Measurements from ENCODE around the gene MEGF10. TPM values are rescaled to one million over a fixed set of nuclear protein-coding genes. Genes with fewer than 3 reads are reported as not detected.

MEGF10 gene
- total and polyA plus RNA-seq, 7 experiments from 2014 or later = not detected

GRCh38 chr5:127418974-127419682, 128.5 kb downstream of the MEGF10 start:
- POLR2A ChIA-PET = no interaction called here
- peaks cover 0 to 2% (median 0%) of the 10 kb centered on the region in 7 donors for H3K4me1 Mint-ChIP-seq
- H3K36me3 Mint-ChIP-seq = no peaks in the 10 kb centered on the region
- intact Hi-C loops (cut with micrococcal nuclease) = no loop called here
- DNase-seq = no peak
- no peaks in the 10 kb centered on the region for H3K4me1 ChIP-seq (ENCODE audit: control insufficient read depth in 2 of 2, insufficient read depth in 2 of 2, low read length in 2 of 2)
- CTCF ChIA-PET = no interaction called here
- no peaks in the 10 kb centered on the region for H3K9me3 Mint-ChIP-seq
- H3K27ac ChIP-seq (ENCODE audit: low read depth, low read length) = no peak overlapping the region
- no peaks in the 10 kb centered on the region for H3K27me3 ChIP-seq (ENCODE audit: control insufficient read depth in 2 of 2, insufficient read depth in 2 of 2, low read length in 2 of 2)
- H3K4me3 Mint-ChIP-seq = no peak overlapping the region
- no peak overlapping the region for H3K4me3 ChIP-seq (ENCODE audit: low read length)
- no peak for ATAC-seq
- H3K27ac Mint-ChIP-seq = no peak overlapping the region
- no peaks in the 10 kb centered on the region for H3K36me3 ChIP-seq (ENCODE audit: control insufficient read depth in 2 of 3, insufficient read depth in 3 of 3, low read length in 3 of 3)
- peaks cover 0 to 18% (median 2%) of the 10 kb centered on the region in 5 donors for H3K27me3 Mint-ChIP-seq
- no peaks in the 10 kb centered on the region for H3K9me3 ChIP-seq (ENCODE audit: control insufficient read depth in 2 of 3, low read length in 3 of 3)

GRCh38 chr5:127419683-127420257, 129.2 kb downstream of the MEGF10 start:
- H3K27ac ChIP-seq (ENCODE audit: low read depth, low read length) = no peak overlapping the region
- H3K36me3 ChIP-seq (ENCODE audit: control insufficient read depth in 2 of 3, insufficient read depth in 3 of 3, low read length in 3 of 3) = no peaks in the 10 kb centered on the region
- H3K27ac Mint-ChIP-seq = no peak overlapping the region
- ChIA-PET POLR2A (no interaction called here), CTCF (no interaction called here)
- no peaks in the 10 kb centered on the region for H3K4me1 ChIP-seq (ENCODE audit: control insufficient read depth in 2 of 2, insufficient read depth in 2 of 2, low read length in 2 of 2)
- DNase-seq (no peak), ATAC-seq (no peak)
- H3K9me3 ChIP-seq (ENCODE audit: control insufficient read depth in 2 of 3, low read length in 3 of 3) = no peaks in the 10 kb centered on the region
- no peak overlapping the region for H3K4me3 Mint-ChIP-seq
- H3K27me3 Mint-ChIP-seq = peaks cover 0 to 22% (median 3%) of the 10 kb centered on the region in 5 donors
- peaks cover 0 to 2% (median 0%) of the 10 kb centered on the region in 7 donors for H3K4me1 Mint-ChIP-seq
- no peaks in the 10 kb centered on the region for H3K9me3 Mint-ChIP-seq
- intact Hi-C loops (cut with micrococcal nuclease) = no loop called here
- no peak overlapping the region for H3K4me3 ChIP-seq (ENCODE audit: low read length)
- H3K27me3 ChIP-seq (ENCODE audit: control insufficient read depth in 2 of 2, insufficient read depth in 2 of 2, low read length in 2 of 2) = no peaks in the 10 kb centered on the region
- H3K36me3 Mint-ChIP-seq = no peaks in the 10 kb centered on the region

GRCh38 chr5:127420758-127421157, 130.2 kb downstream of the MEGF10 start:
- Mint-ChIP-seq H3K27me3 (peaks cover 0 to 30% (median 3%) of the 10 kb centered on the region in 5 donors), H3K27ac (no peak overlapping the region), H3K36me3 (no peaks in the 10 kb centered on the region), H3K4me1 (peaks cover 0 to 2% (median 0%) of the 10 kb centered on the region in 7 donors), H3K4me3 (no peak overlapping the region), H3K9me3 (no peaks in the 10 kb centered on the region)
- CTCF ChIA-PET = interaction anchor here (0.5 kb wide), 1 partner anchor 62 kb away, joined by 3 read pairs; no protein-coding TSS in a partner anchor
- Histone ChIP-seq H3K4me1 (ENCODE audit: control insufficient read depth in 2 of 2, insufficient read depth in 2 of 2, low read length in 2 of 2) (no peaks in the 10 kb centered on the region), H3K27ac (ENCODE audit: low read depth, low read length) (no peak overlapping the region), H3K27me3 (ENCODE audit: control insufficient read depth in 2 of 2, insufficient read depth in 2 of 2, low read length in 2 of 2) (no peaks in the 10 kb centered on the region), H3K36me3 (ENCODE audit: control insufficient read depth in 2 of 3, insufficient read depth in 3 of 3, low read length in 3 of 3) (no peaks in the 10 kb centered on the region), H3K9me3 (ENCODE audit: control insufficient read depth in 2 of 3, low read length in 3 of 3) (no peaks in the 10 kb centered on the region), H3K4me3 (ENCODE audit: low read length) (no peak overlapping the region)
- DNase-seq (no peak), ATAC-seq (no peak)
- POLR2A ChIA-PET = no interaction called here
- intact Hi-C loops (cut with micrococcal nuclease) = no loop called here

- no peak overlapping the region for H3K27ac ChIP-seq (ENCODE audit: low read depth, low read length)
- ATAC-seq (no peak), DNase-seq (no peak)
- Mint-ChIP-seq H3K27me3 (peaks cover 0 to 31% (median 4%) of the 10 kb centered on the region in 5 donors), H3K36me3 (no peaks in the 10 kb centered on the region), H3K9me3 (no peaks in the 10 kb centered on the region), H3K4me3 (no peak overlapping the region), H3K27ac (no peak overlapping the region), H3K4me1 (peaks cover 0 to 2% (median 0%) of the 10 kb centered on the region in 7 donors)
- ChIA-PET CTCF (no interaction called here), POLR2A (no interaction called here)
- no peaks in the 10 kb centered on the region for H3K9me3 ChIP-seq (ENCODE audit: control insufficient read depth in 2 of 3, low read length in 3 of 3)
- no peak overlapping the region for H3K4me3 ChIP-seq (ENCODE audit: low read length)
- no peaks in the 10 kb centered on the region for H3K27me3 ChIP-seq (ENCODE audit: control insufficient read depth in 2 of 2, insufficient read depth in 2 of 2, low read length in 2 of 2)
- intact Hi-C loops (cut with micrococcal nuclease) = no loop called here
- H3K36me3 ChIP-seq (ENCODE audit: control insufficient read depth in 2 of 3, insufficient read depth in 3 of 3, low read length in 3 of 3) = no peaks in the 10 kb centered on the region
- no peaks in the 10 kb centered on the region for H3K4me1 ChIP-seq (ENCODE audit: control insufficient read depth in 2 of 2, insufficient read depth in 2 of 2, low read length in 2 of 2)
Observed at GRCh38 chr5:127421471-127421870, 130.9 kb downstream of the MEGF10 start.

GRCh38 chr5:127423173-127423798, 132.7 kb downstream of the MEGF10 start:
- no peaks in the 10 kb centered on the region for H3K36me3 ChIP-seq (ENCODE audit: control insufficient read depth in 2 of 3, insufficient read depth in 3 of 3, low read length in 3 of 3)
- H3K9me3 ChIP-seq (ENCODE audit: control insufficient read depth in 2 of 3, low read length in 3 of 3) = no peaks in the 10 kb centered on the region
- no peak overlapping the region for H3K4me3 ChIP-seq (ENCODE audit: low read length)
- intact Hi-C loops (cut with micrococcal nuclease) = no loop called here
- H3K36me3 Mint-ChIP-seq = no peaks in the 10 kb centered on the region
- peaks cover 2 to 30% (median 5%) of the 10 kb centered on the region in 5 donors for H3K27me3 Mint-ChIP-seq
- ATAC-seq (no peak), DNase-seq (no peak)
- no peak overlapping the region for H3K27ac Mint-ChIP-seq
- no peaks in the 10 kb centered on the region for H3K27me3 ChIP-seq (ENCODE audit: control insufficient read depth in 2 of 2, insufficient read depth in 2 of 2, low read length in 2 of 2)
- ChIA-PET CTCF (no interaction called here), POLR2A (no interaction called here)
- H3K4me1 ChIP-seq (ENCODE audit: control insufficient read depth in 2 of 2, insufficient read depth in 2 of 2, low read length in 2 of 2) = no peaks in the 10 kb centered on the region
- peaks cover 0 to 2% (median 0%) of the 10 kb centered on the region in 7 donors for H3K4me1 Mint-ChIP-seq
- no peak overlapping the region for H3K27ac ChIP-seq (ENCODE audit: low read depth, low read length)
- no peaks in the 10 kb centered on the region for H3K9me3 Mint-ChIP-seq
- H3K4me3 Mint-ChIP-seq = no peak overlapping the region

GRCh38 chr5:127425037-127425436, 134.4 kb downstream of the MEGF10 start:
- H3K27ac ChIP-seq (ENCODE audit: low read depth, low read length) = no peak overlapping the region
- Mint-ChIP-seq H3K9me3 (no peaks in the 10 kb centered on the region), H3K4me3 (no peak overlapping the region), H3K27me3 (peaks cover 2 to 31% (median 8%) of the 10 kb centered on the region in 5 donors), H3K4me1 (peaks cover 0 to 2% (median 0%) of the 10 kb centered on the region in 7 donors), H3K27ac (no peak overlapping the region), H3K36me3 (no peaks in the 10 kb centered on the region)
- ChIA-PET POLR2A (no interaction called here), CTCF (no interaction called here)
- ATAC-seq (no peak), DNase-seq (no peak)
- H3K36me3 ChIP-seq (ENCODE audit: control insufficient read depth in 2 of 3, insufficient read depth in 3 of 3, low read length in 3 of 3) = no peaks in the 10 kb centered on the region
- no peak overlapping the region for H3K4me3 ChIP-seq (ENCODE audit: low read length)
- H3K9me3 ChIP-seq (ENCODE audit: control insufficient read depth in 2 of 3, low read length in 3 of 3) = no peaks in the 10 kb centered on the region
- H3K27me3 ChIP-seq (ENCODE audit: control insufficient read depth in 2 of 2, insufficient read depth in 2 of 2, low read length in 2 of 2) = no peaks in the 10 kb centered on the region
- intact Hi-C loops (cut with micrococcal nuclease) = no loop called here
- H3K4me1 ChIP-seq (ENCODE audit: control insufficient read depth in 2 of 2, insufficient read depth in 2 of 2, low read length in 2 of 2) = no peaks in the 10 kb centered on the region
